ENCODE results near the gene CDNF.
"Not testable (repeated sequence)": the region's sequence is repeated elsewhere in the genome, so short reads cannot be mapped to it uniquely, and the experiment has no call there.

The CDNF gene

GRCh38 chr10:14875941-14876340, 38.1 kb upstream of the CDNF start:
- peaks cover 0 to 10% (median 7%) of the 10 kb centered on the region in 11 experiments; a peak in 10 of 22 replicates for H4K20me1 ChIP-seq
- no peak overlapping the region for H3K9ac ChIP-seq
- H3K9me3 ChIP-seq (replicated peaks in 1 of 11) = no peaks in the 10 kb centered on the region
- H3K4me2 ChIP-seq = peak overlapping the region in 4 of 11 experiments; percentile 19 to 82 (median 80); a peak in 6 of 22 replicates
- H3K4me3 ChIP-seq = no peak overlapping the region
- H3K4me1 ChIP-seq = peaks cover 20 to 38% (median 33%) of the 10 kb centered on the region in 10 experiments
- no peak overlapping the region for H3K27ac ChIP-seq
- no peaks in the 10 kb centered on the region for H3K27me3 ChIP-seq
- TF ChIP-seq Cebpa-rat (IDR thresholded peaks at IDR 0.05) = no peak
- peaks cover 4 to 39% (median 15%) of the 10 kb centered on the region in 11 experiments; a peak in 18 of 22 replicates for H3K36me3 ChIP-seq

GRCh38 chr10:14873090-14873760, 35.4 kb upstream of the CDNF start:
- Histone ChIP-seq H3K9ac (no peak overlapping the region), H3K4me1 (peaks cover 11 to 29% (median 24%) of the 10 kb centered on the region in 10 experiments), H3K36me3 (peaks cover 26 to 66% (median 37%) of the 10 kb centered on the region in 11 experiments), H3K4me3 (no peak overlapping the region), H3K9me3 (replicated peaks in 1 of 11) (no peaks in the 10 kb centered on the region), H3K27ac (no peak overlapping the region), H4K20me1 (peaks cover 0 to 9% (median 0%) of the 10 kb centered on the region in 11 experiments; a peak in 8 of 22 replicates), H3K4me2 (no peak overlapping the region), H3K27me3 (no peaks in the 10 kb centered on the region)
- no peak for TF ChIP-seq Cebpa-rat (IDR thresholded peaks at IDR 0.05)

- peaks cover 65 to 83% (median 76%) of the 10 kb centered on the region in 11 experiments for H3K36me3 ChIP-seq
- H3K4me1 ChIP-seq; H3K4me2 ChIP-seq; H4K20me1 ChIP-seq; H3K9me3 ChIP-seq (replicated peaks in 1 of 11); H3K27ac ChIP-seq; H3K27me3 ChIP-seq; H3K9ac ChIP-seq; H3K4me3 ChIP-seq: not testable (repeated sequence)
Observed at GRCh38 chr10:14864871-14865270, 27.0 kb upstream of the CDNF start.

GRCh38 chr10:14864466-14864865, 26.6 kb upstream of the CDNF start:
- peaks cover 0 to 10% (median 0%) of the 10 kb centered on the region in 10 experiments; a peak in 6 of 20 replicates for H3K4me1 ChIP-seq
- H4K20me1 ChIP-seq; H3K4me3 ChIP-seq; H3K9ac ChIP-seq; H3K4me2 ChIP-seq; H3K27ac ChIP-seq; H3K27me3 ChIP-seq; H3K9me3 ChIP-seq (replicated peaks in 1 of 11): not testable (repeated sequence)
- H3K36me3 ChIP-seq = peaks cover 61 to 82% (median 72%) of the 10 kb centered on the region in 11 experiments

GRCh38 chr10:14860791-14861190, 23.0 kb upstream of the CDNF start:
- Histone ChIP-seq H3K4me2 (no peak overlapping the region), H3K27me3 (no peaks in the 10 kb centered on the region), H3K27ac (no peak overlapping the region; a peak in 1 of 22 replicates), H4K20me1 (peaks cover 0 to 16% (median 0%) of the 10 kb centered on the region in 11 experiments; a peak in 4 of 22 replicates), H3K9me3 (replicated peaks in 1 of 11) (no peaks in the 10 kb centered on the region; a peak in 1 of 22 replicates), H3K36me3 (peaks cover 60 to 85% (median 73%) of the 10 kb centered on the region in 11 experiments), H3K9ac (no peak overlapping the region), H3K4me1 (peaks cover 0 to 17% (median 0%) of the 10 kb centered on the region in 10 experiments; a peak in 6 of 20 replicates), H3K4me3 (no peak overlapping the region)
- no peak for TF ChIP-seq Cebpa-rat (IDR thresholded peaks at IDR 0.05)

- Histone ChIP-seq H3K27me3 (no peaks in the 10 kb centered on the region), H3K27ac (no peak overlapping the region), H3K9ac (no peak overlapping the region), H3K36me3 (peaks cover 67 to 93% (median 78%) of the 10 kb centered on the region in 11 experiments), H3K4me1 (peaks cover 0 to 17% (median 0%) of the 10 kb centered on the region in 10 experiments; a peak in 6 of 20 replicates), H3K4me2 (peak overlapping the region in 2 of 11 experiments; percentile 30 to 41; a peak in 3 of 22 replicates), H3K9me3 (replicated peaks in 1 of 11) (no peaks in the 10 kb centered on the region; a peak in 1 of 22 replicates), H4K20me1 (peaks cover 0 to 16% (median 0%) of the 10 kb centered on the region in 11 experiments; a peak in 4 of 22 replicates), H3K4me3 (no peak overlapping the region)
- no peak for TF ChIP-seq Cebpa-rat (IDR thresholded peaks at IDR 0.05)
Observed at GRCh38 chr10:14859775-14860174, 21.9 kb upstream of the CDNF start.

- TF ChIP-seq Cebpa-rat (IDR thresholded peaks at IDR 0.05) = no peak
- no peaks in the 10 kb centered on the region; a peak in 1 of 22 replicates for H3K9me3 ChIP-seq (replicated peaks in 1 of 11)
Observed at GRCh38 chr10:14859043-14859442, 21.2 kb upstream of the CDNF start.

GRCh38 chr10:14858338-14858960, 20.6 kb upstream of the CDNF start:
- Histone ChIP-seq H3K27me3 (no peaks in the 10 kb centered on the region), H3K4me3 (no peak overlapping the region), H3K4me1 (peaks cover 0 to 17% (median 0%) of the 10 kb centered on the region in 10 experiments; a peak in 6 of 20 replicates), H3K4me2 (no peak overlapping the region), H3K9ac (no peak overlapping the region), H3K9me3 (replicated peaks in 1 of 11) (no peaks in the 10 kb centered on the region; a peak in 1 of 22 replicates), H3K36me3 (peaks cover 73 to 96% (median 84%) of the 10 kb centered on the region in 11 experiments), H3K27ac (no peak overlapping the region), H4K20me1 (peaks cover 0 to 16% (median 0%) of the 10 kb centered on the region in 11 experiments; a peak in 4 of 22 replicates)
- no peak for TF ChIP-seq Cebpa-rat (IDR thresholded peaks at IDR 0.05)

More at GRCh38 chr10:14859043-14859442, 21.2 kb upstream of the CDNF start:
- Histone ChIP-seq H3K36me3 (peaks cover 74 to 95% (median 84%) of the 10 kb centered on the region in 11 experiments), H3K4me3 (no peak overlapping the region), H4K20me1 (peaks cover 0 to 16% (median 0%) of the 10 kb centered on the region in 11 experiments; a peak in 4 of 22 replicates), H3K27ac (no peak overlapping the region), H3K4me2 (peak overlapping the region in 2 of 11 experiments; percentile 30 to 41; a peak in 2 of 22 replicates), H3K9ac (no peak overlapping the region), H3K4me1 (peaks cover 0 to 17% (median 0%) of the 10 kb centered on the region in 10 experiments; a peak in 6 of 20 replicates), H3K27me3 (no peaks in the 10 kb centered on the region)

- TF ChIP-seq Cebpa-rat (IDR thresholded peaks at IDR 0.05) = 0 out of 22 replicates have a peak, but pooled peaks of 1 of the 11 experiments have one; percentile 37
- Histone ChIP-seq H3K9me3 (replicated peaks in 1 of 11) (no peaks in the 10 kb centered on the region), H3K9ac (no peak overlapping the region), H3K36me3 (peaks cover 74 to 97% (median 84%) of the 10 kb centered on the region in 11 experiments), H3K4me3 (no peak overlapping the region), H3K27me3 (no peaks in the 10 kb centered on the region), H4K20me1 (peaks cover 0 to 16% (median 0%) of the 10 kb centered on the region in 11 experiments; a peak in 4 of 22 replicates), H3K27ac (no peak overlapping the region), H3K4me1 (peaks cover 0 to 17% (median 0%) of the 10 kb centered on the region in 10 experiments; a peak in 6 of 20 replicates), H3K4me2 (no peak overlapping the region)
Observed at GRCh38 chr10:14855453-14855852, 17.6 kb upstream of the CDNF start.
